IMR-90 (cell line): Measurements from ENCODE around the gene VPS33B. TPM values are rescaled to one million over a fixed set of nuclear protein-coding genes. Genes with fewer than 3 reads are reported as not detected.

Experiments used
- ATAC-seq: fragments of 200-7000 bp; cut with Tn5 transposase; 2 replicates; pipeline ENCODE4 v1.9.1; 2020; ENCODE audit warnings: low read depth, mild to moderate bottlenecking, moderate library complexity
- BruUV-seq: library from RNA; stranded (reverse); fragments of 400-500 nt; replicated peaks from 2 replicates; lab custom pipeline; 2021; lab: Mats Ljungman, UMichigan
- CTCF ChIA-PET: fragments of 300-600 bp; formaldehyde crosslinking; extraction: SDS; loops from one replicate; lab custom pipeline; 2021; ENCODE audit warnings: antibody characterized with exemption; lab: Yijun Ruan, JAX
- POLR2A ChIA-PET: fragments of 300-600 bp; sonication (Branson Sonifier 250); formaldehyde crosslinking; loops from one replicate; lab custom pipeline; 2022; ENCODE audit warnings: antibody characterized with exemption; ENCODE audit not compliant: unreplicated experiment; lab: Charles Lee
- DNase-seq: peaks from one replicate; pipeline ENCODE4 v3.0.0; 2013
- H2AFZ ChIP-seq: replicated peaks from 2 replicates; pipeline ENCODE3; 2013; ENCODE audit warnings: low read length, mild to moderate bottlenecking; ENCODE audit not compliant: poor library complexity
- H2AK5ac ChIP-seq: 2 replicates; pipeline ENCODE4 v1.6.1; 2013; ENCODE audit warnings: low read depth, low read length, inconsistent platforms
- H2AK9ac ChIP-seq: replicated peaks from 2 replicates; pipeline ENCODE3; 2013; ENCODE audit warnings: mild to moderate bottlenecking, low read depth, low read length, moderate library complexity; ENCODE audit not compliant: poor library complexity
- H2BK120ac ChIP-seq: 2 replicates; pipeline ENCODE4 v1.6.1; 2013; ENCODE audit warnings: low read depth, low read length, inconsistent platforms
- H2BK15ac ChIP-seq: 3 replicates; pipeline ENCODE4 v1.6.1; 2013; ENCODE audit warnings: low read depth, low read length, inconsistent platforms
- H2BK20ac ChIP-seq: 2 replicates; pipeline ENCODE4 v1.6.1; 2013; ENCODE audit warnings: low read depth, mild to moderate bottlenecking, inconsistent platforms, low read length, moderate library complexity
- H2BK5ac ChIP-seq: 2 replicates; pipeline ENCODE4 v1.6.1; 2013; ENCODE audit warnings: mild to moderate bottlenecking, low read depth, low read length, inconsistent platforms; ENCODE audit not compliant: poor library complexity, severe bottlenecking
- H3K14ac ChIP-seq: replicated peaks from 2 replicates; pipeline ENCODE4 v1.6.1; 2013; ENCODE audit warnings: low read depth, low read length, inconsistent platforms
- H3K18ac ChIP-seq: 2 replicates; pipeline ENCODE4 v1.6.1; 2013; ENCODE audit warnings: low read depth, low read length, control low read depth
- H3K23ac ChIP-seq: 2 replicates; pipeline ENCODE4 v1.6.1; 2013; ENCODE audit warnings: low read depth, low read length, inconsistent platforms
- H3K27ac ChIP-seq: 2 replicates; pipeline ENCODE4 v1.5.1; 2013; ENCODE audit warnings: mild to moderate bottlenecking, control low read depth, low read length; ENCODE audit not compliant: insufficient read depth
- H3K27me3 ChIP-seq: 2 replicates; pipeline ENCODE4 v1.6.1; 2013; ENCODE audit warnings: low read length; ENCODE audit not compliant: control insufficient read depth, insufficient read depth
- H3K36me3 ChIP-seq: 2 replicates; pipeline ENCODE4 v1.6.1; 2013; ENCODE audit warnings: low read length, mixed read lengths; ENCODE audit not compliant: control insufficient read depth, insufficient read depth
- H3K4ac ChIP-seq: 2 replicates; pipeline ENCODE4 v1.6.1; 2013; ENCODE audit warnings: low read depth, low read length, inconsistent platforms
- H3K4me1 ChIP-seq: 2 replicates; pipeline ENCODE4 v1.6.1; 2013; ENCODE audit warnings: low read length, mixed read lengths; ENCODE audit not compliant: control insufficient read depth, insufficient read depth
- H3K4me2 ChIP-seq: 2 replicates; pipeline ENCODE4 v1.6.1; 2013; ENCODE audit warnings: low read depth, mild to moderate bottlenecking, control low read depth, low read length, moderate library complexity
- H3K4me3 ChIP-seq: 2 replicates; pipeline ENCODE4 v1.5.1; 2013; ENCODE audit warnings: low read depth, mild to moderate bottlenecking, control low read depth, low read length, moderate library complexity; ENCODE audit not compliant: insufficient read depth
- H3K56ac ChIP-seq: 2 replicates; pipeline ENCODE4 v1.6.1; 2013; ENCODE audit warnings: low read length, inconsistent platforms; ENCODE audit not compliant: insufficient read depth; ENCODE audit errors: extremely low read depth
- H3K79me1 ChIP-seq, 2 experiments: 2 replicates each; pipeline ENCODE4 v1.6.1; 2013; ENCODE audit warnings: low read length in 2 of 2, inconsistent platforms in 1 of 2, low read depth in 1 of 2
- H3K9ac ChIP-seq: 2 replicates; pipeline ENCODE4 v1.6.1; 2013; ENCODE audit warnings: low read depth, low read length, control low read depth
- H3K9me1 ChIP-seq: 2 replicates; pipeline ENCODE4 v1.6.1; 2013; ENCODE audit warnings: low read length, inconsistent platforms; ENCODE audit not compliant: insufficient read depth
- H3K9me3 ChIP-seq: 2 replicates; pipeline ENCODE4 v1.6.1; 2013; ENCODE audit warnings: low read length; ENCODE audit not compliant: control insufficient read depth, insufficient read depth
- H4K20me1 ChIP-seq: 2 replicates; pipeline ENCODE4 v1.6.1; 2013; ENCODE audit warnings: low read length, inconsistent platforms; ENCODE audit not compliant: insufficient read depth
- H4K5ac ChIP-seq: 2 replicates; pipeline ENCODE4 v1.6.1; 2013; ENCODE audit warnings: mild to moderate bottlenecking, low read depth, low read length, control low read depth
- H4K8ac ChIP-seq, 2 experiments: 2 replicates each; pipeline ENCODE4 v1.6.1; 2013; ENCODE audit warnings: low read depth in 2 of 2, low read length in 2 of 2, control low read depth in 1 of 2, inconsistent platforms in 1 of 2
- H4K91ac ChIP-seq: 2 replicates; pipeline ENCODE4 v1.6.1; 2013; ENCODE audit warnings: low read depth, low read length, inconsistent platforms; ENCODE audit not compliant: insufficient read depth
- BHLHE40 ChIP-seq: fragments of 150-350 bp; IDR thresholded peaks from 2 replicates; pipeline ENCODE4 v1.6.1; 2016; ENCODE audit warnings: mild to moderate bottlenecking, low read depth, low read length
- CEBPB ChIP-seq: IDR thresholded peaks from 2 replicates; pipeline ENCODE4 v1.6.1; 2012; ENCODE audit warnings: low read depth, low read length, improper control_type of control experiment
- CHD1 ChIP-seq: IDR thresholded peaks from 2 replicates; pipeline ENCODE4 v1.6.1; 2012; ENCODE audit warnings: low read depth, low read length, improper control_type of control experiment
- CTCF ChIP-seq: conservative IDR thresholded peaks from 2 replicates; pipeline ENCODE4 v1.5.1; 2012; ENCODE audit warnings: mild to moderate bottlenecking, low read depth, low read length, improper control_type of control experiment
- ELK1 ChIP-seq: fragments of 150-350 bp; IDR thresholded peaks from 2 replicates; pipeline ENCODE4 v1.6.1; 2016; ENCODE audit warnings: low read depth, mild to moderate bottlenecking, low read length, moderate library complexity, borderline replicate concordance
- FOS ChIP-seq: fragments of 150-350 bp; IDR thresholded peaks from 2 replicates; pipeline ENCODE4 v1.6.1; 2016; ENCODE audit warnings: low read depth, low read length
- MAFK ChIP-seq: IDR thresholded peaks from 2 replicates; pipeline ENCODE4 v1.6.1; 2012; ENCODE audit warnings: low read depth, low read length, improper control_type of control experiment
- MAZ ChIP-seq: IDR thresholded peaks from 2 replicates; pipeline ENCODE4 v1.6.1; 2012; ENCODE audit warnings: low read depth, mild to moderate bottlenecking, low read length, improper control_type of control experiment, moderate library complexity, borderline replicate concordance
- MXI1 ChIP-seq: IDR thresholded peaks from 2 replicates; pipeline ENCODE4 v1.6.1; 2012; ENCODE audit warnings: low read depth, mild to moderate bottlenecking, low read length, moderate library complexity, borderline replicate concordance
- NFE2L2 ChIP-seq: fragments of 150-350 bp; IDR thresholded peaks from 2 replicates; pipeline ENCODE4 v1.6.1; 2016; ENCODE audit warnings: low read depth, mild to moderate bottlenecking, low read length
- POLR2A ChIP-seq: IDR thresholded peaks from 2 replicates; pipeline ENCODE4 v1.6.1; 2012; ENCODE audit warnings: mild to moderate bottlenecking, low read depth, low read length
- RAD21 ChIP-seq: IDR thresholded peaks from 2 replicates; pipeline ENCODE4 v1.6.1; 2012; ENCODE audit warnings: low read length, improper control_type of control experiment
- RCOR1 ChIP-seq: IDR thresholded peaks from 2 replicates; pipeline ENCODE4 v1.6.1; 2012; ENCODE audit warnings: mild to moderate bottlenecking, low read length, improper control_type of control experiment; ENCODE audit not compliant: insufficient replicate concordance
- RFX5 ChIP-seq: IDR thresholded peaks from 2 replicates; pipeline ENCODE4 v1.8.0; 2012; ENCODE audit warnings: low read depth, mild to moderate bottlenecking, low read length, moderate library complexity
- SMC3 ChIP-seq: fragments of 150-350 bp; IDR thresholded peaks from 2 replicates; pipeline ENCODE4 v1.6.1; 2016; ENCODE audit warnings: low read depth, mild to moderate bottlenecking, antibody characterized with exemption, low read length, moderate library complexity
- WGBS, 2 experiments: methylation state at CpG; one replicate each; pipeline versions ENCODE4 v1.1.5 to v1.1.7; 2013; ENCODE audit warnings: missing lambda C conversion rate in 2 of 2; ENCODE audit not compliant: insufficient read length in 1 of 2; ENCODE audit errors: extremely low coverage in 2 of 2; 5-methylcytosine and 5-hydroxymethylcytosine counted together
- dilution Hi-C: fragments of 300-500 bp; cut with HindIII; formaldehyde crosslinking; loops from one replicate; pipeline ENCODE4 v1.14.3; 2018; ENCODE audit warnings: low sequenced_read_pairs; ENCODE audit not compliant: unreplicated experiment
- in situ Hi-C: fragments of 300-500 bp; cut with MboI; formaldehyde crosslinking; loops from 3 replicates; pipeline ENCODE4 v1.14.3; 2019; ENCODE audit warnings: low sequenced_read_pairs, inconsistent platforms, mixed read lengths
- intact Hi-C: fragments of 100-400 bp; cut with micrococcal nuclease; formaldehyde crosslinking; loops from 2 replicates; pipeline ENCODE4 v1.10.0; 2022
- polyA plus RNA-seq, 3 experiments: library from polyadenylated mRNA; depleted of rRNA; stranded (reverse); fragments of >200 nt; gene quantifications; 2 replicates each; pipeline ENCODE4 v1.2.3, GENCODE V29; 2012; ENCODE audit warnings: low replicate concordance in 1 of 3
- total RNA-seq: library from RNA; depleted of rRNA; stranded (reverse); fragments of >200 nt; gene quantifications from 2 replicates; pipeline ENCODE4 v1.2.3, GENCODE V29; 2012
- TF ChIP-seq, protein P1 (sequence below): fragments of 150-350 bp; IDR thresholded peaks from 2 replicates; pipeline ENCODE4 v1.6.1; 2017; ENCODE audit warnings: mild to moderate bottlenecking, antibody characterized with exemption, low read length, low read depth

Gene VPS33B
- total and polyA plus RNA-seq, 2 of the 4 experiments (the other 2 are of a cell fraction) = 9.0 to 11.3 TPM

DNA sequence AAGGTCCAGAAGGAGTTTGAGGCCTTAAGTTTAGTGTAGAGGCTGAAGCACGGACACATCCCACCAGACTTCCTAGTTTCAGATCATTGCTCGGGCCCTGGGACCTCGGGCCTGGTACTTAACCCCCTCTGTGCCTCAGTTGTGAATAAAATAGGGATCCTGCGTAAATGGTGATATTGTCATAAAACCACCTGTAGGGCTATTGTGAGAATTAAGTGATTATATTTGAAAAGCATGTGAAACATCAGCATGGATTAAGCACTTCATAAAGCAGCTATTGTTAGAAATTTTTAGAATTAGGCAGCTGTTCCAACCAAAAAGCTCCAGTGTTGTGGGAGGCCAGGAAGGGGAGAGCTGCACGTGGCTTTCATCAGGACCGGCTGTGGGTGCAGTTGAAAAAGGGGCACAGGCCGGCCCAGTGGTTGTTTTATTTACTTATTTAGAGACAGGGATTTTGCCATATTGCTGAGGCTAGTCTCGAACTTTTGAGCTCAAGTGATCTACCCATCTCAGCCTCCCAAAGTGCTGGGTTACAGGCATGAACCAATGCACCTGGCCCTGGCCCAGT lies 63.3 kb downstream of the VPS33B start:
- Histone ChIP-seq H3K27ac (no peak overlapping the region), H2BK20ac (no peak overlapping the region), H3K9ac (no peak overlapping the region), H3K23ac (no peak overlapping the region), H3K27me3 (no peaks in the 10 kb centered on the region), H3K9me3 (no peaks in the 10 kb centered on the region), H2BK15ac (no peak overlapping the region), H2BK120ac (no peak overlapping the region), H3K36me3 (peaks cover 20% of the 10 kb centered on the region), H2AK9ac (no peak overlapping the region), H2BK5ac (no peak overlapping the region), H3K4me1 (peaks cover 6% of the 10 kb centered on the region), H3K56ac (no peak overlapping the region), H3K9me1 (no peaks in the 10 kb centered on the region), H4K20me1 (no peaks in the 10 kb centered on the region; the same call in 1 of the 2 replicates), H4K91ac (no peak overlapping the region), H3K14ac (no peak overlapping the region), H4K5ac (no peak overlapping the region), H3K79me1 (peaks cover 6 to 38% of the 10 kb centered on the region in 2 experiments), H4K8ac (no peak overlapping the region), H3K18ac (no peak overlapping the region), H3K4me2 (no peak overlapping the region), H2AK5ac (no peak overlapping the region), H3K4ac (no peak overlapping the region), H3K4me3 (no peak overlapping the region), H2AFZ (no peak overlapping the region)
- ATAC-seq (no peak), DNase-seq (no peak)
- 83% methylated on average over 2 of the region's 8 CpGs; no CpG with 5 or more reads in 1 of the 2 experiments for WGBS, 2 experiments
- BruUV-seq = no TSS peak
- ChIA-PET CTCF (interaction anchor here (0.6 to 0.7 kb wide), 2 partner anchors 15 to 1925 kb away, joined by 3 read pairs; no protein-coding TSS in a partner anchor), POLR2A (no interaction called here)
- dilution Hi-C loops (no loop called here), intact Hi-C loops (no loop called here), in situ Hi-C loops (loop anchor here (10.0 kb wide), 1 partner anchor 316 kb away; no protein-coding TSS in a partner anchor)
- no peak for TF ChIP-seq CHD1
- TF ChIP-seq RCOR1 = no peak
- TF ChIP-seq NFE2L2 = no peak
- TF ChIP-seq RAD21 = no peak
- no peak for TF ChIP-seq MAZ
- TF ChIP-seq SMC3 = no peak
- TF ChIP-seq, protein P1, sequence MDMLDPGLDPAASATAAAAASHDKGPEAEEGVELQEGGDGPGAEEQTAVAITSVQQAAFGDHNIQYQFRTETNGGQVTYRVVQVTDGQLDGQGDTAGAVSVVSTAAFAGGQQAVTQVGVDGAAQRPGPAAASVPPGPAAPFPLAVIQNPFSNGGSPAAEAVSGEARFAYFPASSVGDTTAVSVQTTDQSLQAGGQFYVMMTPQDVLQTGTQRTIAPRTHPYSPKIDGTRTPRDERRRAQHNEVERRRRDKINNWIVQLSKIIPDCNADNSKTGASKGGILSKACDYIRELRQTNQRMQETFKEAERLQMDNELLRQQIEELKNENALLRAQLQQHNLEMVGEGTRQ = no peak
- TF ChIP-seq MAFK = no peak
- TF ChIP-seq MXI1 = no peak
- no peak for TF ChIP-seq CTCF
- TF ChIP-seq BHLHE40 = no peak
- no peak for TF ChIP-seq ELK1
- no peak for TF ChIP-seq POLR2A
- no peak for TF ChIP-seq FOS
- TF ChIP-seq RFX5 = no peak
- TF ChIP-seq CEBPB = no peak
